Activated naive CD4-positive, alpha-beta T cell treated with anti-CD3 and anti-CD28 coated beads, Interleukin-2, amount 50 U/mL, for 24 hours (primary cell): ENCODE measurements around the gene UBE2D2.
"Not testable (repeated sequence)": the region's sequence is repeated elsewhere in the genome, so short reads cannot be mapped to it uniquely, and the experiment has no call there.

Source experiments
- H3K27ac Mint-ChIP-seq: one replicate; pipeline ENCODE4 v1.8.0; 2021; ENCODE audit warnings: mild to moderate bottlenecking, mixed read lengths
- H3K27me3 Mint-ChIP-seq: one replicate; pipeline ENCODE4 v1.8.0; 2021; ENCODE audit warnings: mixed read lengths
- H3K36me3 Mint-ChIP-seq: one replicate; pipeline ENCODE4 v1.8.0; 2021; ENCODE audit warnings: mixed read lengths
- H3K4me1 Mint-ChIP-seq: one replicate; pipeline ENCODE4 v1.8.0; 2021; ENCODE audit warnings: mixed read lengths
- H3K4me3 Mint-ChIP-seq: one replicate; pipeline ENCODE4 v1.8.0; 2021; ENCODE audit warnings: mild to moderate bottlenecking, mixed read lengths
- H3K9me3 Mint-ChIP-seq: one replicate; pipeline ENCODE4 v1.8.0; 2021; ENCODE audit warnings: mixed read lengths

UBE2D2 gene

GRCh38 chr5:139528695-139529094 is 32.4 kb upstream of the UBE2D2 start:
- H3K27ac Mint-ChIP-seq, H3K9me3 Mint-ChIP-seq, H3K27me3 Mint-ChIP-seq, H3K36me3 Mint-ChIP-seq, H3K4me3 Mint-ChIP-seq, H3K4me1 Mint-ChIP-seq: not testable (repeated sequence)

- H3K4me3 Mint-ChIP-seq, H3K27ac Mint-ChIP-seq, H3K4me1 Mint-ChIP-seq, H3K27me3 Mint-ChIP-seq, H3K9me3 Mint-ChIP-seq, H3K36me3 Mint-ChIP-seq: not testable (repeated sequence)
Measured at GRCh38 chr5:139530079-139530478, 31.1 kb upstream of the UBE2D2 start.

- Mint-ChIP-seq H3K27ac (no peak overlapping the region), H3K4me1 (no peaks in the 10 kb centered on the region), H3K36me3 (peaks cover 1% of the 10 kb centered on the region), H3K9me3 (no peaks in the 10 kb centered on the region), H3K27me3 (no peaks in the 10 kb centered on the region), H3K4me3 (no peak overlapping the region)
Measured at GRCh38 chr5:139531772-139532169, 29.4 kb upstream of the UBE2D2 start.

GRCh38 chr5:139543423-139543991 is 17.6 kb upstream of the UBE2D2 start:
- no peaks in the 10 kb centered on the region for H3K36me3 Mint-ChIP-seq
- H3K4me3 Mint-ChIP-seq, result peak overlapping the region; percentile 23
- H3K27ac Mint-ChIP-seq, result no peak overlapping the region
- H3K9me3 Mint-ChIP-seq, result no peaks in the 10 kb centered on the region
- H3K27me3 Mint-ChIP-seq, result no peaks in the 10 kb centered on the region
- H3K4me1 Mint-ChIP-seq, result peaks cover 10% of the 10 kb centered on the region

GRCh38 chr5:139546593-139546992 is 14.5 kb upstream of the UBE2D2 start:
- peaks cover 13% of the 10 kb centered on the region for H3K4me1 Mint-ChIP-seq
- not testable (repeated sequence) for H3K27ac Mint-ChIP-seq, H3K36me3 Mint-ChIP-seq, H3K9me3 Mint-ChIP-seq, H3K4me3 Mint-ChIP-seq, H3K27me3 Mint-ChIP-seq

- Mint-ChIP-seq H3K36me3 (no peaks in the 10 kb centered on the region), H3K4me1 (peaks cover 7% of the 10 kb centered on the region), H3K27me3 (no peaks in the 10 kb centered on the region), H3K9me3 (no peaks in the 10 kb centered on the region), H3K4me3 (no peak overlapping the region), H3K27ac (no peak overlapping the region)
Measured at GRCh38 chr5:139549162-139549894, 11.8 kb upstream of the UBE2D2 start.

GRCh38 chr5:139550051-139550872 is 10.9 kb upstream of the UBE2D2 start:
- H3K4me3 Mint-ChIP-seq, H3K27ac Mint-ChIP-seq: not testable (repeated sequence)

GRCh38 chr5:139551191-139551889 is 9.8 kb upstream of the UBE2D2 start:
- no peaks in the 10 kb centered on the region for H3K27me3 Mint-ChIP-seq
- no peaks in the 10 kb centered on the region for H3K36me3 Mint-ChIP-seq
- no peak overlapping the region for H3K4me3 Mint-ChIP-seq
- no peak overlapping the region for H3K27ac Mint-ChIP-seq
- H3K4me1 Mint-ChIP-seq, result peaks cover 7% of the 10 kb centered on the region
- H3K9me3 Mint-ChIP-seq, result no peaks in the 10 kb centered on the region

More at GRCh38 chr5:139550051-139550872, 10.9 kb upstream of the UBE2D2 start:
- not testable (repeated sequence) for H3K36me3 Mint-ChIP-seq, H3K4me1 Mint-ChIP-seq, H3K27me3 Mint-ChIP-seq, H3K9me3 Mint-ChIP-seq

GRCh38 chr5:139552893-139553575 is 8.1 kb upstream of the UBE2D2 start:
- no peaks in the 10 kb centered on the region for H3K27me3 Mint-ChIP-seq
- no peaks in the 10 kb centered on the region for H3K9me3 Mint-ChIP-seq
- H3K4me3 Mint-ChIP-seq, result no peak overlapping the region
- no peak overlapping the region for H3K27ac Mint-ChIP-seq
- H3K4me1 Mint-ChIP-seq, result peaks cover 7% of the 10 kb centered on the region
- no peaks in the 10 kb centered on the region for H3K36me3 Mint-ChIP-seq

- no peaks in the 10 kb centered on the region for H3K36me3 Mint-ChIP-seq
- H3K4me3 Mint-ChIP-seq, result no peak overlapping the region
- H3K4me1 Mint-ChIP-seq, result peaks cover 3% of the 10 kb centered on the region
- no peaks in the 10 kb centered on the region for H3K9me3 Mint-ChIP-seq
- H3K27ac Mint-ChIP-seq, result no peak overlapping the region
- H3K27me3 Mint-ChIP-seq, result no peaks in the 10 kb centered on the region
Measured at GRCh38 chr5:139554264-139554663, 6.9 kb upstream of the UBE2D2 start.

- H3K27me3 Mint-ChIP-seq, result no peaks in the 10 kb centered on the region
- peaks cover 3% of the 10 kb centered on the region for H3K36me3 Mint-ChIP-seq
- no peaks in the 10 kb centered on the region for H3K9me3 Mint-ChIP-seq
- H3K27ac Mint-ChIP-seq, result no peak overlapping the region
- H3K4me3 Mint-ChIP-seq, result no peak overlapping the region
- peaks cover 9% of the 10 kb centered on the region for H3K4me1 Mint-ChIP-seq
Measured at GRCh38 chr5:139557811-139558210, 3.3 kb upstream of the UBE2D2 start.

GRCh38 chr5:139561655-139562451 is 714 bp downstream of the UBE2D2 start:
- H3K4me1 Mint-ChIP-seq, result peaks cover 45% of the 10 kb centered on the region
- H3K27me3 Mint-ChIP-seq, result no peaks in the 10 kb centered on the region
- H3K4me3 Mint-ChIP-seq, result peak overlapping the region; percentile 97
- H3K36me3 Mint-ChIP-seq, result peaks cover 6% of the 10 kb centered on the region
- H3K27ac Mint-ChIP-seq, result peak overlapping the region; percentile 88
- no peaks in the 10 kb centered on the region for H3K9me3 Mint-ChIP-seq

- Mint-ChIP-seq H3K9me3 (no peaks in the 10 kb centered on the region), H3K27ac (peak overlapping the region; percentile 88), H3K36me3 (peaks cover 8% of the 10 kb centered on the region), H3K4me3 (peak overlapping the region; percentile 97), H3K27me3 (no peaks in the 10 kb centered on the region), H3K4me1 (peaks cover 52% of the 10 kb centered on the region)
Measured at GRCh38 chr5:139562847-139563246, 1.7 kb downstream of the UBE2D2 start.

GRCh38 chr5:139565411-139566305 is 4.5 kb downstream of the UBE2D2 start:
- peaks cover 8% of the 10 kb centered on the region for H3K36me3 Mint-ChIP-seq
- H3K4me1 Mint-ChIP-seq, result peaks cover 67% of the 10 kb centered on the region
- no peaks in the 10 kb centered on the region for H3K27me3 Mint-ChIP-seq
- H3K27ac Mint-ChIP-seq, result peak overlapping the region; percentile 89
- H3K4me3 Mint-ChIP-seq, result peak overlapping the region; percentile 97
- no peaks in the 10 kb centered on the region for H3K9me3 Mint-ChIP-seq
